OCI-M1 (cell line): ENCODE data around the gene ZNF326.

Experiments
- DNase-seq: peaks from one replicate; lab custom pipeline; 2025; lab: John Stamatoyannopoulos, UW

Gene ZNF326

GRCh38 chr1:90074137-90074536 is 79.2 kb downstream of the ZNF326 start:
- DNase-seq, result peak; percentile 26

GRCh38 chr1:90074566-90074965 is 79.7 kb downstream of the ZNF326 start:
- DNase-seq, result no peak

DNA sequence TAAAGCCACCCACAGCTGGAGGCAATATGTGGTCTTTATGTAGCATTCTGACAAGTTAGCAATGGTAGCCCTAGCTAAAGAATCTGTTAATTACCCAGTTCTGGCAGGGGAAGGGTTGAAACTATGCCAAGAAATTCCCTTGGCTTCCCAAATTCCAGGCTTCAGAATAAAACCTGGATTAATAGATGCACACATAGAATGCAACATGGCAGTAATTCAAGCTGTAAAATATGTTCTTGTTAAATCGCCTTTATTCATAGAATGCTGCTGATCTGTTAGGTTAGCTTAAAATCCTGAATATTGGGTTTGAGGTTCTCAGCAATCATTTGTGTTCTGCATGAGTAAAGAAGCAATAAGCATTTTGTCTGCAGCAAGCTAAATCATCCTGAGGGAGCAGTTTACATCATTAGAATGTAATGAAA is 80.1 kb downstream of the ZNF326 start:
- no peak for DNase-seq

DNA sequence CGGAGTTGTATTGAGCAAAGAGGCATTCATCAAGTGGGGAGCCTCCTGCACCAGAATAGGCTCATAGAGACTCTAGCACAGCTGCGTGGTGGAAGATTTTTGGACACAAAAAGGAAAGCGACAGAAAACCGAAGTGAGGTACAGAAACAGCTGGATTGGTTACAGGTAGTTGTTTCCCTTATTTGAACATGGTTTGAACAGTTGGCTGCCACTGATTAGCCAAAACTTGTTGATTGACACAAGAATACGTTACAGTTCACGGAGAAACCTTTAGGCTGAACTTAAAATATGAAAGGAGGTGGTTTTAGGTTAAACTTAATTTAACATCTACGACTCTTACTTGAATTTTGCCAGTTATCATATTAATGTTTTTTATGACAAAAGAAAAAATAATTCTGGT is 89.1 kb downstream of the ZNF326 start:
- DNase-seq, result no peak
